Rectal smooth muscle tissue (tissue), 1 donor: ENCODE results near the gene HOMER2.
"Not testable (repeated sequence)": the region's sequence is repeated elsewhere in the genome, so short reads cannot be mapped to it uniquely, and the experiment has no call there.

Source experiments
- H3K27ac ChIP-seq: one replicate; pipeline ENCODE4 v1.7.0; 2013; ENCODE audit warnings: low read depth, low read length, inconsistent platforms
- H3K27me3 ChIP-seq: one replicate; pipeline ENCODE4 v1.7.0; 2013; ENCODE audit warnings: low read length; ENCODE audit not compliant: control insufficient read depth, insufficient read depth
- H3K36me3 ChIP-seq: one replicate; pipeline ENCODE4 v1.7.0; 2013; ENCODE audit warnings: low read length; ENCODE audit not compliant: control insufficient read depth, insufficient read depth
- H3K4me1 ChIP-seq: one replicate; pipeline ENCODE4 v1.7.0; 2013; ENCODE audit warnings: low read length; ENCODE audit not compliant: control insufficient read depth, insufficient read depth
- H3K4me3 ChIP-seq: one replicate; pipeline ENCODE4 v1.7.0; 2013; ENCODE audit warnings: low read length
- H3K9ac ChIP-seq: one replicate; pipeline ENCODE4 v1.7.0; 2013; ENCODE audit warnings: low read length

HOMER2 gene

DNA sequence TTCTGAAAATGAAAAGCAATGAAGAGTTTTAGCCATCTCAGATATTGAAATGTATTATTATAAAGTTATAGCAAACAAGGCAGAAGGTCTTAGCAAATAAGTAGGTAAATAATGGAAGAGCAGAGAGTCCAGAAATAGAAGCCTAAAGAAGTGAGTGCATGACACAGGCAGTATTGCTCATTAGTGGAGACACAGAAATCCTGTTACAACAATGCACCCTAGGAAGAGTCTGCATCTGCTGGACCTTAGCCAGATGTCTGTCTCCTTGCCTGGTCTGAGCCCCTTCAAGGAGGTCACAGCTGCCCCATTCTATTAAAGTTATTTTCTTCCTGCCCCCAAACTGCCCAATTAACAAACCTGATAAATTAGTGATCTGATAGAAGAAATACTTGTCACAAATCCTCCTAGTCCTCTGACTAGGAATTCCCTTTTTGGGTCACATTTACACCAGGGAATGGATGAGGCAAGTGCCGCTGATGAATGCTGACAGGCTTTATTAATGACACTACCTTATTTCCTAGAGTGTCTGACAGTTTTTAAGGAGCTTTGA is 51.9 kb downstream of the HOMER2 start:
- Histone ChIP-seq H3K27ac (no peak overlapping the region), H3K36me3 (no peaks in the 10 kb centered on the region), H3K4me3 (no peak overlapping the region), H3K4me1 (no peaks in the 10 kb centered on the region), H3K9ac (no peak overlapping the region), H3K27me3 (no peaks in the 10 kb centered on the region)

DNA sequence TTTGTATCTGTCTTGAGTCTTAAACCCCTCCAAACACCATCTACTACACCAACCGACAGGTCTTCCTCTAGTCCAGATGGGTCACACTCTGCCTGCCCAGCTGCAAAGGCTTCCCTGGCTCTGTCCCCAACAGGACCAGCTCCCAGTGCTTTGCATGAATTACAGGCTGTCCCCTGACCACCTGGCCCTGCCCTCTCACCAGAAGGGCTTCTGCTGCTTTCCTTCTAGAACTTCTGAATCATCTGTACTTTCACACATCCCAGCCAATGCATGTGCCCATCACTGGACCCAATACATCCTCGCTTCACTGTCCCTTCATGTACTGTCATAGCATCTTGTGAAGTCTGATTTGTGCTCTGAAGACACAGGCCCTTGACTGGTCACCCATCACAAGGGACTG is 53.6 kb downstream of the HOMER2 start:
- H3K27ac ChIP-seq: no peak overlapping the region
- peaks cover 4% of the 10 kb centered on the region for H3K4me1 ChIP-seq
- no peaks in the 10 kb centered on the region for H3K27me3 ChIP-seq

DNA sequence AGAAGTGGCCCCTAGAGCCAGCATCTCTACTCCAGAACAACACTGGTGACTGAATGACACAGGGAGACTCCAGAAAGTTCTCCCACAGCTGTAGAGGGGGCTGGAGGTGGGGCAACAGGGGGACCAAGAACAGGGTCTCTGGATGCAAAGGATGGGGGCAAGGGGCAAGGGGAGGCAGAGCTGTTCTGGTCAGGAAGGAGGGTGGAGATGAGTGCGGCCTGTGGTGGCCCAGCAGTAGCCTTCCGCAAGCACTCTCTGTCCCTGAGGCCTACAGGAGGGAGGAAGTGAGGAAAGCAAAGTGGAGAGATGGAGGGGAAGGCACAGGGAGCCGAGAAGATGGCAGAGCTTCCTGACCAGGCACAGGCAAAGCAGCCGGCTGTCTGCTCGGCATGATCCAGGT is 56.5 kb downstream of the HOMER2 start:
- H3K27me3 ChIP-seq: no peaks in the 10 kb centered on the region
- H3K9ac ChIP-seq: no peak overlapping the region
- no peaks in the 10 kb centered on the region for H3K36me3 ChIP-seq
- H3K4me3 ChIP-seq: no peak overlapping the region
- H3K4me1 ChIP-seq: peaks cover 4% of the 10 kb centered on the region
- no peak overlapping the region for H3K27ac ChIP-seq

More for the DNA sequence above, 53.6 kb downstream of the HOMER2 start:
- no peak overlapping the region for H3K9ac ChIP-seq
- H3K36me3 ChIP-seq: no peaks in the 10 kb centered on the region
- no peak overlapping the region for H3K4me3 ChIP-seq

DNA sequence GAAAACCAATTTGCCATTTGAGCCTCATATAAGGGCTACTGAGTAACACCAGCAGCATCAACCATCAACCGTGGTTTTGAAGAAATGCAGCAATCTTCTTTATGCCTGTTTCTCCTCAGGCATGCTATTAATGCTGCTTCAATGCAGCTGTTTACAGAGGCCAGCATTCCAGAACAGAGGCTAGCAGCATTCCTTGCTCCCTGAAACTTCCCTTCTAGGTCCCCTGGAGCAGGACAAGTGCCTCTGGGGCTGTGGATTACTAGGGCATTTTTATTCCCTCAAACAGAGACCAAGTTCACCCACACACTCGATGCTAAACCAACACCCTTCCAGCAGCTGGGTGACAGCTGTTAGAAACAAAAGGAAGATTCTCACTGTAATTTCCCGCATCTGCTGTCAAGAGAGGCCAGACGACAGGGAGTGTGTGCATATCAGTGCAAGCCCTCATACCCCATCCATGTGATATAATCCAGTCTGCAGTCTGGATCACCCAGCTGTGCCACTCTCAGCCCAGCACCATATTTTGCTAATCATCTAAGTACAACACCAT is 57.5 kb downstream of the HOMER2 start:
- no peak overlapping the region for H3K27ac ChIP-seq

DNA sequence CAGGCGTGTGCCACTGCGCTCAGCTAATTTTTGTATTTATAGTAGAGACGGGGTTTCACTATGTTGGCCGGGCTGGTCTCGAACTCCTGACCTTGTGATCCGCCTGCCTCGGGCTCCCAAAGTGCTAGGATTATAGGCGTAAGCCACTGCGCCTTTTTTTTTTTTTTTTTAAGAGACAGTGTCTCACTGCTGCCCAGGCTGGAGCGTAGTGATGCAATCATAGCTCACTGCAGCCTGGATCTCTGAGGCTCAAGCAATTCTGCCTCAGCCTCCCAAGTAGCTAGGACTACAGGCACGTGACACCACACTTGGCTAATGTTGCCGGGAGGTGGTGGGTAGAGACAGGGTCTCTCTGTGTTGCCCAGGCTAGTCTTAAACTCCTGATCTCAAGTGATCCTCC is 59.0 kb downstream of the HOMER2 start:
- H3K4me3 ChIP-seq, H3K36me3 ChIP-seq, H3K27ac ChIP-seq, H3K4me1 ChIP-seq, H3K9ac ChIP-seq, H3K27me3 ChIP-seq: not testable (repeated sequence)

More for the DNA sequence above, 57.5 kb downstream of the HOMER2 start:
- no peak overlapping the region for H3K4me3 ChIP-seq
- no peak overlapping the region for H3K9ac ChIP-seq
- no peaks in the 10 kb centered on the region for H3K27me3 ChIP-seq
- peaks cover 9% of the 10 kb centered on the region for H3K4me1 ChIP-seq
- H3K36me3 ChIP-seq: no peaks in the 10 kb centered on the region

DNA sequence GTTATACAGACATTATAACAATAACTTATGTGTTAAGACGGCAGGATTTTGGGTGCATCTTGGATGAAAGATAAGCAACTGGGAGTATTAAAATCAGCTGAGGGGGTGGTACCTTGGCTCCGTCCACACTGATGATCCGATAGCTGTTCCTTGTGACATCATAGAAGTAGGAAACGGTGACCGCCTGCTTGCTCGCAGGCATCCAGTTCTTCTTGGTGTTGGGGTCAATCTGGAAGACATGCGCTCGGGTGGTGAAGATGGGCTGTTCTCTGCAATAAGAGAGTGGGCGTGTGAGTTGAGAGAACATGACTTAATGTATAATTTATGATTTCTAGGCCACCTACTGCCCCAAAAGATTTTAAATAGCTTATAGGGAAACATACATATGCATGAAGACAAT is 59.9 kb downstream of the HOMER2 start:
- H3K27ac ChIP-seq: no peak overlapping the region
- no peaks in the 10 kb centered on the region for H3K27me3 ChIP-seq

DNA sequence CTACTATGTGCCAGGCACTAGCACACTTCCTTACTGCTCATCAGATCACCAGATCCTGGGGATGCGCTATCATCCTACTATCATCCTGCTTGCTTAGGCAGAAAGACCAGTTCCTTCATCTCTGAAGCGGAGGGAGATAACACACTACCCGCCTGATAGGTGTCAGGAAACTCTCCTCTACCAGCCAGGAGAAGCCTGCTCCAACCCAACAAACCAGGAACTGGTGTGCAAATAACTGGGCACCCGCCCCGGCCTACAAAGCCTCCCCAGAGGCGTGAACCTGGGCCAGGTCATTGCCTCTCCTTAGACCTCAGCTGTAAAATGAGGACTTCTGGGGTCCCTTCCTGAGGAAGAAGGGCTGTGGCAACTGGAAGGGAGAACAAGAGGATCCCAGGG is 61.5 kb downstream of the HOMER2 start:
- Histone ChIP-seq H3K4me3 (no peak overlapping the region), H3K27me3 (no peaks in the 10 kb centered on the region), H3K27ac (no peak overlapping the region), H3K36me3 (no peaks in the 10 kb centered on the region), H3K9ac (no peak overlapping the region), H3K4me1 (peaks cover 9% of the 10 kb centered on the region)

More for the DNA sequence above, 59.9 kb downstream of the HOMER2 start:
- Histone ChIP-seq H3K36me3 (no peaks in the 10 kb centered on the region), H3K4me3 (no peak overlapping the region), H3K9ac (no peak overlapping the region), H3K4me1 (peaks cover 9% of the 10 kb centered on the region)

DNA sequence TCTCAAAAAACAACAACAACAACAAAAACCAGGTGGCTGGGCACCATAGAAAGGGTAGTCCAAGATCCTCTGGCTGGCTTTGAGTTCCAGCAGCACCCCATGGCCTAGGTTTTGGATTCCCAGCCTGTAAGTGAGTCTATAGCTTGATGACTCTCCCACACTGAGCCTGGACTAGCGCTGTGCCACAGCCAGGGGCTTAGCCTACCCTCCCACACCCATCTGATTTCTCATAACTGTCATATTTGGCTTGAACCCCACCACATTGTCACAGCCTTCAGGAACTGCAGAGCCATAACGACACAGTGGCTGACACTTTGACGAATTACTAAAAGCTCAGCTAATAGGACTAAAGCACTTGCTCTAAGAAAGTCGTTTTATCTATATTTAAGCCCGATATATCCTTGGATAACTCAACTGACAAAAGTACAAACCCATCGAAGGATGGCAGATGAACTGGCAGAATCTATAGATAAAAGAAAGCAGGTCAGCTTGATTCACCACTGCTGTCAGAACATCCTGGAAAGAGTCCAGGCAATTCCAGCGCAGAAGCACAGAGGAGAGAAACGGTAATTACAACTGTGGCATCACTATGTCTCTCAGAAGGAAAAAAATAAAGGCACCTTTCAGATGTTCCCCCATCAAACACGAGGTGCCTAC is 62.1 kb downstream of the HOMER2 start:
- Histone ChIP-seq H3K27me3 (no peaks in the 10 kb centered on the region), H3K4me1 (peaks cover 9% of the 10 kb centered on the region), H3K27ac (no peak overlapping the region), H3K9ac (no peak overlapping the region), H3K4me3 (no peak overlapping the region), H3K36me3 (no peaks in the 10 kb centered on the region)

DNA sequence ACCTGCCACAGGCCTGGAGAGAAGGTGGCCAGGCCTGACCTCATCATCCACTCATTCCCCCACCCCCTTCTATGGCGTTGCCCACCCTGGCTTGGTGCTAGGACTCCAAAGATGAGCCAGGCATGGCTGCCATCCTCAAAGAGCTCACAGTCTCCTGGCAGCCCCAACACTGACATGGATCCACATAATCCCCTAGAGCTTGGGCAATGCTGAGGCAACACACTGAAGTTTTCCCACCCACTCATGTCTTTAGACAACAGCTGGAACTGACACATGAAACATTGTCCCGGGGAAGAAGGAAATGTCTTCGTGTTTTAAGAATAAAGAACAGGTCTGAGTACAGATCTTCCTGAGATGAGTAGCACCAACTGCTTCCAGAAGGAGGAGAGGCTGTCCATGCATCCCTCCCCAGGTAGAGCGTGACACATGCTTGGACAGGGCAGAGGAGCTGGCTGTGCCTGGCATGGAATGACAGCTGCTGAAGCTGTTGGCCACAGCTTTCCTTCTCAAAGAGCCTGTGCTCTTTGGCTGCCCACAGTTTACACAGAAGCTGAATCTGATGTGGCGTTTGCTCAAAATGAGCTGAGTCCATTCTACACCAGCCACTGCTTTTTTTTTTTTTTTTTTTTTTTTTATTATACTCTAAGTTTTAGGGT is 70.1 kb downstream of the HOMER2 start:
- Histone ChIP-seq H3K9ac (no peak overlapping the region), H3K4me1 (no peaks in the 10 kb centered on the region), H3K4me3 (no peak overlapping the region), H3K36me3 (no peaks in the 10 kb centered on the region), H3K27ac (no peak overlapping the region), H3K27me3 (no peaks in the 10 kb centered on the region)

DNA sequence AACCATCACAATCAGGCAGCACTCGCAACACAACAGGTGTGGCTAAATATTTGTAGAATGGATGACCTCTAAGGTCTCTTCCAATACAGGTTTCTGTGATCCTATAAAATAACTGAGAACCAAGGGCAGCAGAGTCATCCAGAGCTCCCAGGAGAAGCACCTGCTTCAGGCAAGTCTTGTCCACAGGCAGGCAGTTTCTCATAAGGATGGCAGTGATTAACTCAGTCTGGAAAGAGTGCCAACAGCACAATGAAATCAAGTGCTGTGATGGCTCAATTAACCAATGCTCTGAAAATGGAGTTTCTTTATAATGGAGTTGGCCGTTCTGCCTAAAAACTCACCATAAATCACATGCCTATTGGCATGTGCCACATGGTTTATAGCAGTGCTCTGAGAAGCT is 70.8 kb downstream of the HOMER2 start:
- H3K4me1 ChIP-seq: no peaks in the 10 kb centered on the region
- H3K27ac ChIP-seq: no peak overlapping the region
- H3K4me3 ChIP-seq: no peak overlapping the region
- H3K9ac ChIP-seq: no peak overlapping the region
- H3K36me3 ChIP-seq: no peaks in the 10 kb centered on the region
- no peaks in the 10 kb centered on the region for H3K27me3 ChIP-seq

DNA sequence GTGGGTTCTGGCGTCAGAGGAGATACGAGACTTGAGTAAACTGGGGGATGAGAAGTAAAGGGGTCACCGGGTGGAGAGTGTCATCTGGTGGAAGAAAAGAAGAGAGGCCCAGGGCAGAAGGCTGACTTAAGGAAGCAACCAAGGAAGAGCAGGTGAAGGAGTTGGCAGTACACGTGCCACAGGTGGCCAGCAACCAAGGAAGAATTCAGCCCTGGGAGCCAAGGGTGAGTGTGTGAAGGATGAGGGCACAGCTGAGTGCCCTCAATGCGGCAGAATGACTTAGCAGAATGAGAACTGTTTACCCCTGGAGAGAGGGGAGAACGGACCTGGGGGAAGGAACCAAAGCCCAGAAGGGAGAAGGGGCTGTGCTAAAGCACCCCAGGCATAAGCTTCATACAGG is 71.8 kb downstream of the HOMER2 start:
- no peak overlapping the region for H3K4me3 ChIP-seq
- H3K27ac ChIP-seq: no peak overlapping the region
- no peaks in the 10 kb centered on the region for H3K27me3 ChIP-seq
- no peaks in the 10 kb centered on the region for H3K4me1 ChIP-seq
- no peak overlapping the region for H3K9ac ChIP-seq
- H3K36me3 ChIP-seq: no peaks in the 10 kb centered on the region

DNA sequence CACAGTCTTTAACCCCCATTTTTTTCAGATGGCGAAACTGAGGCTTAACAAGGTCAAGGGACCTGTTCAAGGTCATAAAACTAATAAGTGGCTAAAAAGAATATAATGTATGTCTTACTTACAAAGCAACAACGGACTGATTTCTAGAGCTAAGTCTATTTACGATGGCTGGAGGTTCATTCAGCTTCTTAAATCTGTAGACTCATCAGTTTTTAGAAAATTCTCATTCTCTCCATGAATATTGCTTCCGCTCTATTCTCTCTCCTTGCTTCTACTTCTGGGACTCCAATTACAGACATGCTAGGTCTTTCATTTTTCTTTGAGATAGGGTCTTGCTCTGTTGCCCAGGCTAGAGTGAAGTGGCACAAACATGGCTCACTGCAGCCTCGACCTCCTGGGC is 74.2 kb downstream of the HOMER2 start:
- no peaks in the 10 kb centered on the region for H3K27me3 ChIP-seq
- H3K9ac ChIP-seq: no peak overlapping the region
- no peak overlapping the region for H3K27ac ChIP-seq
- H3K4me1 ChIP-seq: no peaks in the 10 kb centered on the region
- no peak overlapping the region for H3K4me3 ChIP-seq
- H3K36me3 ChIP-seq: no peaks in the 10 kb centered on the region

DNA sequence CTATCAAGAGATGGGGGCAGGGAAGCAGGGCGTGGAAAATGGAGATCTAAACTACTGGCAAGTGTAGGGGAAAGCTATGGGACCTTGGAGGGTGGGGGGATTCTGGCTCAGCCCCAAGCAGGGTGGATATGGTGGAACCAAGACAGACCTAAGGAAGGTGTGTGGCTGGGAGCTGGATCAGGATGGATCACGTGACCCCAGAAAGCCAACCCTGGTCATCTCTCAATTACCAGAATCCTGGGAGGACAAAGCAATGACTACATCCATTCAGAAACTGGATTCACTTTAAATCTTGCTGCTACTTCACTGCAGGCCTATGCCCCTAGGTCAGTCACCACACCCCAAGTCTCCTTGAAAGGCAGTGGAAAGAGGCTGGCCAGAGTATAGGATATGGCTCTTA is 74.7 kb downstream of the HOMER2 start:
- no peaks in the 10 kb centered on the region for H3K4me1 ChIP-seq

More for the DNA sequence above, 74.7 kb downstream of the HOMER2 start:
- Histone ChIP-seq H3K27ac (no peak overlapping the region), H3K27me3 (no peaks in the 10 kb centered on the region), H3K9ac (no peak overlapping the region), H3K4me3 (no peak overlapping the region), H3K36me3 (no peaks in the 10 kb centered on the region)
